Right lobe of liver (tissue), 6 donors: ENCODE data around the gene ACYP1. TPM values are rescaled to one million over a fixed set of nuclear protein-coding genes. Genes with fewer than 3 reads are reported as not detected.

Source experiments
- ATAC-seq, 4 donors: fragments of 200-7000 bp; cut with Tn5 transposase; one replicate each; pipeline ENCODE4 v1.9.1; 2020; ENCODE audit warnings: mild to moderate bottlenecking in 4 of 4, moderate library complexity in 4 of 4
- DNase-seq, 3 donors: peaks; one replicate each; pipeline ENCODE4 v3.0.0-alpha.2; 2020
- H3K27ac ChIP-seq, 3 donors: fragments of 200-600 bp; one replicate each; pipeline ENCODE4 v1.8.0; 2022
- H3K27me3 ChIP-seq, 2 donors: fragments of 200-600 bp; one replicate each; pipeline ENCODE4 v1.8.0; 2022
- H3K36me3 ChIP-seq, 4 donors: fragments of 200-600 bp; sonication (generic) in 1 of 4; one replicate each; pipeline versions ENCODE4 v1.5.1 to v1.8.0; 2017 to 2022; ENCODE audit warnings: control low read depth in 1 of 4
- H3K4me1 ChIP-seq, 4 donors: fragments of 200-600 bp; sonication (generic) in 1 of 4; one replicate each; pipeline versions ENCODE4 v1.5.1 to v1.8.0; 2017 to 2022; ENCODE audit warnings: control low read depth in 1 of 4
- H3K4me3 ChIP-seq, 3 donors: fragments of 200-600 bp; one replicate each; pipeline ENCODE4 v1.8.0; 2022
- H3K9me3 ChIP-seq, 4 donors: fragments of 200-600 bp; sonication (generic) in 1 of 4; one replicate each; pipeline versions ENCODE4 v1.5.1 to v1.8.0; 2017 to 2022; ENCODE audit warnings: control low read depth in 1 of 4
- POLR2A ChIP-seq: fragments of 450-650 bp; IDR thresholded peaks from one replicate; pipeline ENCODE4 v1.6.1; 2017; ENCODE audit warnings: antibody characterized with exemption, mild to moderate bottlenecking
- WGBS: methylation state at CpG from one replicate; pipeline ENCODE4 v1.1.6; 2018; ENCODE audit warnings: low coverage, low lambda C conversion rate; ENCODE audit not compliant: insufficient coverage; ENCODE audit errors: missing lambda C conversion rate; 5-methylcytosine and 5-hydroxymethylcytosine counted together
- intact Hi-C, 2 donors: fragments of 100-400 bp; cut with DNase I; formaldehyde crosslinking; loops; one replicate each; pipeline versions ENCODE4 v1.11.2 to v1.14.1; 2022
- total RNA-seq, 6 experiments: library from RNA; depleted of rRNA in 2 of 6; stranded (reverse); fragments of >200 nt in 2 of 6; fragmentation: NEBNext Ultra II Directional in 3 of 6; extraction: Animal tissue kit (Norgen Biotek cat#: 25700) in 3 of 6; gene quantifications; one replicate each; pipeline versions ENCODE4 v1.1.0 to v1.2.4, GENCODE V29; 2016 to 2023
- TF ChIP-seq, protein P1 (sequence below), 4 donors: fragments of 200-600 bp in 3 of 4; fragments of 450-650 bp in 1 of 4; IDR thresholded peaks; one replicate each; pipeline versions ENCODE4 v1.5.1 to v1.8.0; 2016 to 2022; ENCODE audit warnings: antibody characterized with exemption in 4 of 4, mild to moderate bottlenecking in 2 of 4
- donor health status: DM: no; HTN: yes; CAD: no.
- donor health status: DM: no; HTN: no; CAD: no.
- donor health status: DM: no; HTN: no; CAD: no.
- donor health status: DM: no; HTN: yes; CAD: no.
- donor health status: DM: no; HTN: yes; CAD: no.

The ACYP1 gene
- total RNA-seq, 6 experiments from 2014 or later: 1.7 to 6.6 (median 3.6) TPM

DNA sequence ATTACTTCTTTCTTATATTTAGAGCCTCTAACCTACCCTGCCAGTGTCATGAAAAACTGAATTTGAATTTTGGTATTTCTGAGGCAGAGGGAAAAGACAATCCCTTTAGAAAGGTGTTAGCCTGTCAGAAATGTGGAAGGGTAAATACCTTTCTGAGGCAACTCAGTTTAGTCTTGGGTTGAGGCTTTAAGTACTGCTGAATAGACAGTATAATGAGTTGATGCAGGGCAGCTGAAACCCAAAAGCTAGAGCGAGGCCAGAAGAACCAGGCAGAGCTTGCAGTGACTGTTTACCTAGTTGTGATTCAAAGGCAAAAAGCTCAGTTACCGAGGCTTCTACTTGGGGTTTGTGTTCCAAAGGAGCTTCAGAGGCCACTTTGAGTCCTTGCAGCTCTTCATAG is 24.3 kb upstream of the ACYP1 start:
- 72% methylated on average over 2 of the region's 2 CpGs for WGBS
- ATAC-seq (no peak), DNase-seq (no peak)
- Histone ChIP-seq H3K27ac (no peak overlapping the region), H3K4me3 (no peak overlapping the region), H3K9me3 (no peaks in the 10 kb centered on the region), H3K4me1 (no peaks in the 10 kb centered on the region), H3K36me3 (peaks cover 0 to 77% (median 44%) of the 10 kb centered on the region in 4 donors), H3K27me3 (no peaks in the 10 kb centered on the region)
- intact Hi-C loops: loop anchor here in 1 of 2 donors (10.0 kb wide), 1 partner anchor 143 kb away; no protein-coding TSS in a partner anchor
- TF ChIP-seq, protein P1, sequence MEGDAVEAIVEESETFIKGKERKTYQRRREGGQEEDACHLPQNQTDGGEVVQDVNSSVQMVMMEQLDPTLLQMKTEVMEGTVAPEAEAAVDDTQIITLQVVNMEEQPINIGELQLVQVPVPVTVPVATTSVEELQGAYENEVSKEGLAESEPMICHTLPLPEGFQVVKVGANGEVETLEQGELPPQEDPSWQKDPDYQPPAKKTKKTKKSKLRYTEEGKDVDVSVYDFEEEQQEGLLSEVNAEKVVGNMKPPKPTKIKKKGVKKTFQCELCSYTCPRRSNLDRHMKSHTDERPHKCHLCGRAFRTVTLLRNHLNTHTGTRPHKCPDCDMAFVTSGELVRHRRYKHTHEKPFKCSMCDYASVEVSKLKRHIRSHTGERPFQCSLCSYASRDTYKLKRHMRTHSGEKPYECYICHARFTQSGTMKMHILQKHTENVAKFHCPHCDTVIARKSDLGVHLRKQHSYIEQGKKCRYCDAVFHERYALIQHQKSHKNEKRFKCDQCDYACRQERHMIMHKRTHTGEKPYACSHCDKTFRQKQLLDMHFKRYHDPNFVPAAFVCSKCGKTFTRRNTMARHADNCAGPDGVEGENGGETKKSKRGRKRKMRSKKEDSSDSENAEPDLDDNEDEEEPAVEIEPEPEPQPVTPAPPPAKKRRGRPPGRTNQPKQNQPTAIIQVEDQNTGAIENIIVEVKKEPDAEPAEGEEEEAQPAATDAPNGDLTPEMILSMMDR (IDR thresholded peaks at IDR 0.05): no peak
- no peak for TF ChIP-seq POLR2A

DNA sequence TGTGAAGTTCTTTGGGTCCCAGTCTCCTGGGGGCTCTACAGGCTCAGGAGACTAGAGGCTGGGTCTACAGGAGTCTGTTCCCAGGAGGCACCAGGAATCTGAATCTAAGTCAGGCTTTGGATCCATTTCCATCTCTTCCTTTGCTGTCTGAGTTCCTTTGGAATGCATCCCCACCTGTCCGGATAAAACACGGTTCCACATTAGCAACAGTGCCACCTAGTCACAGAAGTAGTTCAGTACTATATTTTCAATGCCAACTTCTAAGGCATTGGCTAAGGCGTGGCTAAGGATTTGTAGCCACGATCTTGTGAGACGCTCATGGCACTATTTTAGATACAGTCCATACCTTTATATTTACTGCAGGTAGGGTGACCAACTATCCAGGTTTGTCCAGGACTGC is 20.7 kb upstream of the ACYP1 start:
- ATAC-seq (peak; percentile 44 to 60 (median 57)), DNase-seq (no peak)
- Histone ChIP-seq H3K27ac (no peak overlapping the region), H3K27me3 (no peaks in the 10 kb centered on the region), H3K9me3 (no peaks in the 10 kb centered on the region), H3K4me3 (no peak overlapping the region), H3K4me1 (no peaks in the 10 kb centered on the region), H3K36me3 (peaks cover 0 to 60% (median 36%) of the 10 kb centered on the region in 4 donors)
- intact Hi-C loops: loop anchor here in 1 of 2 donors (10.0 kb wide), 1 partner anchor 140 kb away; no protein-coding TSS in a partner anchor
- TF ChIP-seq POLR2A: no peak
- TF ChIP-seq, protein P1 (IDR thresholded peaks at IDR 0.05): peak; percentile 11 to 43 (median 22)
- 50% methylated on average over 5 of the region's 5 CpGs for WGBS

DNA sequence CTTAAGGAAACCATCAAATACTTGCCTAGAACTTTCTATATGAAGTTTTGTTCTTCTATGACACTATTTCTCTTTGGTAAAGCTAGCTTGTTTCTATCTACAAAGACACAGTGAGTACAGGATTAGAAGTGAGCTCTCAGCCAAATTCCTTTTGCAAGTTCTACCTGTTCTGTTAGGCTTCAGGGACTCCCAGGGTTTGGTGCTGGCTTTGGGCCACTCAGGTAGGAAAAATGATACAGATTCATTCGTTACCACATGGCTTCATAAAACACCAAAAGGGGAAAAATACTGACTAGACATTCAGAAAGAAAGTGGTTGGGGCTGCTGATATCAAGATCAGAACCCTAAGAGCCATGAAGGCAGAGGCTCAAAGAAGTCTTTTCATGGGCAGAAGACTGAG is 19.4 kb upstream of the ACYP1 start:
- TF ChIP-seq, protein P1 (IDR thresholded peaks at IDR 0.05): no peak
- no peak for TF ChIP-seq POLR2A
- Histone ChIP-seq H3K9me3 (no peaks in the 10 kb centered on the region), H3K36me3 (peaks cover 0 to 59% (median 35%) of the 10 kb centered on the region in 4 donors), H3K27ac (no peak overlapping the region), H3K4me1 (no peaks in the 10 kb centered on the region), H3K4me3 (no peak overlapping the region), H3K27me3 (no peaks in the 10 kb centered on the region)
- 71% methylated on average over 1 of the region's 1 CpG for WGBS
- intact Hi-C loops: loop anchor here in 1 of 2 donors (10.0 kb wide), 1 partner anchor 138 kb away; no protein-coding TSS in a partner anchor
- ATAC-seq: no peak
- no peak for DNase-seq

DNA sequence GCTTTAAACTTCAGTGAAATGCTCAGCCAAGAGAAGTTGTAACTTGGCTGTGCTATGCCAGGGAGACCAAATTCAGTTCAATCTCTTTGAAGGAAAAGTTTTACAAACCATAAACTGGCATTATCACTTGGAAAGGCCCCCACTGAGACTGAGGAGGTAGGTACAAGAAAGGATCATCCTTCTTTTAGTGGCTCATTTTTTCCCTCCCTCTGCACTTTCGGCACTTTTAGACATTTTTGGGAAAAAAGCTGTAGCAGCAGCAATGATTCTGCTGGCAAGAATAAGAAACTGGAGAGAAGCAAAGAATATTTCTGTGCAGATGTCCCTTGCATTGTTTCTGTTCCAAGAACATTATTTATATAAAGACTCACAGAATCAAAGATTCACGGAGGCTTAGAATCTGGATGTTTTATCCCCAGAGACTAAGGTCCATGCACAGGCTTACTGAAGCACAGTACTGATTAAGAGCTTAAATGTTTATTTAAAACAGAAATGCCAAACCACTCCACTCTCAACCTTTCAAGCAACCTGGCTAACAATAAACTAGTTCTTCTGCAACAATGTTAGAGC is 17.9 kb upstream of the ACYP1 start:
- H3K27me3 ChIP-seq: no peaks in the 10 kb centered on the region
- ATAC-seq: no peak
- TF ChIP-seq POLR2A: no peak
- TF ChIP-seq, protein P1 (IDR thresholded peaks at IDR 0.05): no peak
- intact Hi-C loops: loop anchor here in 1 of 2 donors (10.0 kb wide), 1 partner anchor 137 kb away; no protein-coding TSS in a partner anchor
- H3K27ac ChIP-seq: no peak overlapping the region
- H3K4me1 ChIP-seq: no peaks in the 10 kb centered on the region
- WGBS: 43% methylated on average over 2 of the region's 2 CpGs
- no peak overlapping the region for H3K4me3 ChIP-seq
- no peak for DNase-seq
- H3K36me3 ChIP-seq: peaks cover 0 to 44% (median 22%) of the 10 kb centered on the region in 4 donors
- no peaks in the 10 kb centered on the region for H3K9me3 ChIP-seq
